H9 (cell line): ENCODE measurements around the gene TGFBR2. TPM values are rescaled to one million over a fixed set of nuclear protein-coding genes. Genes with fewer than 3 reads are reported as not detected.
A peak's percentile ranks its signal among the peaks of the same experiment; 100 is the strongest.

ENCODE experiments used
- DNase-seq: peaks from one replicate; pipeline ENCODE4 v3.0.0-alpha.2; 2017
- H2AFZ ChIP-seq: one replicate; pipeline ENCODE4 v1.6.1; 2013; ENCODE audit warnings: mild to moderate bottlenecking, low read length, control low read depth, moderate library complexity
- H2AK5ac ChIP-seq: 2 replicates; pipeline ENCODE4 v1.6.1; 2013; ENCODE audit warnings: low read length, control low read depth, mixed read lengths; ENCODE audit not compliant: insufficient read length
- H2BK120ac ChIP-seq: one replicate; pipeline ENCODE4 v1.6.1; 2013; ENCODE audit warnings: low read depth, mild to moderate bottlenecking, low read length, control low read depth, inconsistent platforms; ENCODE audit not compliant: poor library complexity, severe bottlenecking
- H2BK12ac ChIP-seq: 2 replicates; pipeline ENCODE4 v1.6.1; 2013; ENCODE audit warnings: low read length, control low read depth, mixed read lengths, low read depth; ENCODE audit not compliant: insufficient read length
- H2BK15ac ChIP-seq: 2 replicates; pipeline ENCODE4 v1.6.1; 2013; ENCODE audit warnings: low read depth, low read length, control low read depth
- H2BK20ac ChIP-seq: one replicate; pipeline ENCODE4 v1.6.1; 2013; ENCODE audit warnings: low read depth, mild to moderate bottlenecking, low read length, control low read depth, inconsistent platforms; ENCODE audit not compliant: poor library complexity, severe bottlenecking
- H2BK5ac ChIP-seq: 2 replicates; pipeline ENCODE4 v1.6.1; 2013; ENCODE audit warnings: low read length, control low read depth, mixed read lengths; ENCODE audit not compliant: insufficient read length
- H3K14ac ChIP-seq: 2 replicates; pipeline ENCODE4 v1.6.1; 2013; ENCODE audit warnings: low read length, control low read depth; ENCODE audit not compliant: insufficient read depth
- H3K18ac ChIP-seq: 2 replicates; pipeline ENCODE4 v1.6.1; 2013; ENCODE audit warnings: low read depth, mild to moderate bottlenecking, mixed read lengths, low read length, control low read depth; ENCODE audit not compliant: insufficient read length
- H3K23ac ChIP-seq: 2 replicates; pipeline ENCODE4 v1.6.1; 2013; ENCODE audit warnings: low read length, control low read depth, mixed read lengths, low read depth; ENCODE audit not compliant: insufficient read length
- H3K23me2 ChIP-seq: 2 replicates; pipeline ENCODE4 v1.6.1; 2013; ENCODE audit warnings: low read depth, mild to moderate bottlenecking, mixed read lengths, low read length, control low read depth; ENCODE audit not compliant: insufficient read length, poor library complexity, severe bottlenecking
- H3K27ac ChIP-seq: 2 replicates; pipeline ENCODE4 v1.5.1; 2013; ENCODE audit warnings: low read length, control low read depth, mixed read lengths, low read depth; ENCODE audit not compliant: insufficient read length
- H3K27me3 ChIP-seq: 2 replicates; pipeline ENCODE4 v1.6.1; 2013; ENCODE audit warnings: low read length, control low read depth, inconsistent platforms; ENCODE audit not compliant: insufficient read depth
- H3K4ac ChIP-seq: 2 replicates; pipeline ENCODE4 v1.6.1; 2013; ENCODE audit warnings: low read depth, mild to moderate bottlenecking, control low read depth, inconsistent platforms, low read length, moderate library complexity
- H3K4me1 ChIP-seq: 2 replicates; pipeline ENCODE4 v1.6.1; 2013; ENCODE audit warnings: low read length, control low read depth, inconsistent platforms; ENCODE audit not compliant: insufficient read depth
- H3K4me2 ChIP-seq: 2 replicates; pipeline ENCODE4 v1.6.1; 2013; ENCODE audit warnings: low read length, control low read depth, mixed read lengths; ENCODE audit not compliant: insufficient read length, insufficient read depth
- H3K56ac ChIP-seq: 2 replicates; pipeline ENCODE4 v1.6.1; 2013; ENCODE audit warnings: low read depth, mild to moderate bottlenecking, mixed read lengths, low read length, control low read depth; ENCODE audit not compliant: insufficient read length
- H3K79me1 ChIP-seq: 2 replicates; pipeline ENCODE4 v1.6.1; 2013; ENCODE audit warnings: low read depth, mild to moderate bottlenecking, moderate library complexity, low read length, control low read depth, inconsistent platforms; ENCODE audit not compliant: insufficient read depth, poor library complexity, severe bottlenecking
- H3K79me2 ChIP-seq: 2 replicates; pipeline ENCODE4 v1.6.1; 2013; ENCODE audit warnings: low read length, control low read depth, inconsistent platforms; ENCODE audit not compliant: insufficient read depth
- H3K9ac ChIP-seq: 2 replicates; pipeline ENCODE4 v1.6.1; 2013; ENCODE audit warnings: low read length, control low read depth, mixed read lengths; ENCODE audit not compliant: insufficient read length; ENCODE audit errors: extremely low read depth
- H3K9me3 ChIP-seq: one replicate; pipeline ENCODE4 v1.6.1; 2013; ENCODE audit warnings: low read depth, low read length, inconsistent platforms; ENCODE audit not compliant: control insufficient read depth
- H3T11ph ChIP-seq: one replicate; pipeline ENCODE4 v1.6.1; 2013; ENCODE audit warnings: mild to moderate bottlenecking, low read length, control low read depth, inconsistent platforms
- H4K20me1 ChIP-seq: one replicate; pipeline ENCODE4 v1.6.1; 2013; ENCODE audit not compliant: control insufficient read depth, insufficient read length, insufficient read depth
- H4K5ac ChIP-seq: 2 replicates; pipeline ENCODE4 v1.6.1; 2013; ENCODE audit warnings: low read depth, mild to moderate bottlenecking, mixed read lengths, low read length, control low read depth; ENCODE audit not compliant: insufficient read length
- H4K8ac ChIP-seq: replicated peaks from 2 replicates; pipeline ENCODE4 v1.6.1; 2013; ENCODE audit warnings: low read length, control low read depth, mixed read lengths, low read depth; ENCODE audit not compliant: insufficient read length
- H4K91ac ChIP-seq: 2 replicates; pipeline ENCODE4 v1.6.1; 2013; ENCODE audit warnings: low read depth, mild to moderate bottlenecking, moderate library complexity, mixed read lengths, low read length, control low read depth; ENCODE audit not compliant: insufficient read length
- H3K27ac Mint-ChIP-seq, 3 experiments: 2 replicates in 2 of 3; 3 replicates in 1 of 3; pipeline ENCODE4 v1.8.0; 2020 to 2021; ENCODE audit warnings: mixed read lengths in 3 of 3, mild to moderate bottlenecking in 1 of 3, moderate library complexity in 1 of 3
- H3K27me3 Mint-ChIP-seq: 2 replicates; pipeline ENCODE4 v1.8.0; 2021; ENCODE audit warnings: low read depth, mild to moderate bottlenecking, moderate library complexity, mixed read lengths
- H3K36me3 Mint-ChIP-seq, 3 experiments: 2 replicates in 2 of 3; 3 replicates in 1 of 3; pipeline ENCODE4 v1.8.0; 2020 to 2021; ENCODE audit warnings: low read depth in 3 of 3, mixed read lengths in 3 of 3; ENCODE audit not compliant: insufficient read depth in 1 of 3
- H3K4me1 Mint-ChIP-seq, 2 experiments: 2 replicates each; pipeline ENCODE4 v1.8.0; 2020; ENCODE audit warnings: mixed read lengths in 2 of 2
- H3K4me3 Mint-ChIP-seq, 2 experiments: 2 replicates in 1 of 2; 3 replicates in 1 of 2; pipeline ENCODE4 v1.8.0; 2020 to 2021; ENCODE audit warnings: mild to moderate bottlenecking in 2 of 2, mixed read lengths in 2 of 2, moderate library complexity in 1 of 2
- H3K9me3 Mint-ChIP-seq, 2 experiments: 2 replicates in 1 of 2; 3 replicates in 1 of 2; pipeline ENCODE4 v1.8.0; 2020; ENCODE audit warnings: mild to moderate bottlenecking in 2 of 2, mixed read lengths in 2 of 2, moderate library complexity in 1 of 2
- CTCF ChIP-seq: fragments of 200-600 bp; sonication (generic); conservative IDR thresholded peaks from 3 replicates; pipeline ENCODE4 v1.8.0; 2021; ENCODE audit warnings: antibody characterized with exemption, mild to moderate bottlenecking
- WGBS: extraction: QIAGEN DNeasy Blood & Tissue Kit; methylation state at CpG from one replicate; pipeline ENCODE4 v1.1.7; 2013; ENCODE audit warnings: missing lambda C conversion rate, low lambda C conversion rate, mixed read lengths; ENCODE audit not compliant: insufficient read length; ENCODE audit errors: extremely low coverage; 5-methylcytosine and 5-hydroxymethylcytosine counted together
- total RNA-seq: library from RNA; stranded (reverse); gene quantifications from 2 replicates; pipeline ENCODE4 v1.2.1, GENCODE V29; 2021

Gene TGFBR2
- total RNA-seq, 1 experiment from 2014 or later = 10.6 TPM

GRCh38 chr3:30611613-30612436 lies 5.4 kb downstream of the TGFBR2 start:
- TF ChIP-seq CTCF = no peak
- 100% methylated on average over 1 of the region's 7 CpGs for WGBS
- Histone ChIP-seq H4K20me1 (no peaks in the 10 kb centered on the region), H3K4me1 (peaks cover 20% of the 10 kb centered on the region; the same call in 1 of the 2 replicates), H2BK12ac (no peak overlapping the region), H3K79me1 (no peaks in the 10 kb centered on the region), H3K27ac (no peak overlapping the region), H2BK20ac (no peak overlapping the region), H3K4ac (no peak overlapping the region), H2BK15ac (no peak overlapping the region), H3K23ac (no peak overlapping the region), H3T11ph (no peak overlapping the region), H3K14ac (no peak overlapping the region), H3K23me2 (no peaks in the 10 kb centered on the region), H4K8ac (no peak overlapping the region), H2BK120ac (no peak overlapping the region), H3K56ac (no peak overlapping the region), H3K9ac (no peak overlapping the region), H2AFZ (no peak overlapping the region), H3K79me2 (peaks cover 42% of the 10 kb centered on the region), H3K18ac (no peak overlapping the region), H2BK5ac (no peak overlapping the region), H4K91ac (no peak overlapping the region), H2AK5ac (no peak overlapping the region), H3K9me3 (no peaks in the 10 kb centered on the region), H3K4me2 (no peak overlapping the region), H3K27me3 (no peaks in the 10 kb centered on the region), H4K5ac (no peak overlapping the region)
- no peak overlapping the region for H3K4me3 Mint-ChIP-seq
- no peaks in the 10 kb centered on the region for H3K36me3 Mint-ChIP-seq
- H3K27me3 Mint-ChIP-seq = no peaks in the 10 kb centered on the region
- H3K27ac Mint-ChIP-seq = peak overlapping the region in 2 of 3 experiments; percentile 15 to 44; a peak in 1 of 7 replicates
- H3K4me1 Mint-ChIP-seq = peaks cover 31 to 41% of the 10 kb centered on the region in 2 experiments
- H3K9me3 Mint-ChIP-seq = 0 out of 5 replicates have a peak, but pooled peaks cover 0 to 2% of the 10 kb centered on the region in 2 experiments
- no peak for DNase-seq
